ENCODE data around the gene ALKBH5.

ALKBH5 gene

DNA sequence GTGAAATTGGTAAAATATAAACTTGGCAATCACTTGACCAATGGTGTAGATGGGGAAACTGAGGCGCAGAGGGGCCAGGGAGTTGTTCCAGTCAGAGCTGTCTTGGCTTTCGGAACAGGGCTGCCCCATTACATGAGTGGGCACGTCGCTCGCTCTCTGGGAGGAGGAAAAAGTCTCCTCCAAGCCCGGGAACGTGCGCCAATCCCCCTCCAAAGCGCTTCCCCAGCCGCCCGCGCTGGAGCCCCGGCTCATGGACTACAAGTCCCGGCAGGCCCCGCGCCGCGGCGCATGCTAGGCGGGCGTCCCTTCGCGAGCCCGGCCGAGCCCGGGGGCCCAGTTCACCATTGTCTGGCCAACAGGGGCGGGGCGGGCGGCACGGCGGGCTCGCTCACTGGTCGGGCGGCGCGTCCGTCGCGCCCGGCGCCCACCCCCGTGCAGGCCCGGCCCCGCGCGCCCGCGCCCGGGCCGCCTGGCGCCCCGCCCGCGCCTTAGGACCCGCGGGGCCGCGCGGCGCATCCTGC, 41.6 kb downstream of the ALKBH5 start, which contains the start of gene LLGL1:
Gene LLGL1 (plus strand): TSS at position 515 of the 521 bp plus-strand sequence. CDS start 48 bp downstream, outside the sequence.
- H3K18ac ChIP-seq (ENCODE audit: low read depth in 1 of 2, low read length in 2 of 2), result peak within 1 kb of the TSS; percentile 72 to 83

DNA sequence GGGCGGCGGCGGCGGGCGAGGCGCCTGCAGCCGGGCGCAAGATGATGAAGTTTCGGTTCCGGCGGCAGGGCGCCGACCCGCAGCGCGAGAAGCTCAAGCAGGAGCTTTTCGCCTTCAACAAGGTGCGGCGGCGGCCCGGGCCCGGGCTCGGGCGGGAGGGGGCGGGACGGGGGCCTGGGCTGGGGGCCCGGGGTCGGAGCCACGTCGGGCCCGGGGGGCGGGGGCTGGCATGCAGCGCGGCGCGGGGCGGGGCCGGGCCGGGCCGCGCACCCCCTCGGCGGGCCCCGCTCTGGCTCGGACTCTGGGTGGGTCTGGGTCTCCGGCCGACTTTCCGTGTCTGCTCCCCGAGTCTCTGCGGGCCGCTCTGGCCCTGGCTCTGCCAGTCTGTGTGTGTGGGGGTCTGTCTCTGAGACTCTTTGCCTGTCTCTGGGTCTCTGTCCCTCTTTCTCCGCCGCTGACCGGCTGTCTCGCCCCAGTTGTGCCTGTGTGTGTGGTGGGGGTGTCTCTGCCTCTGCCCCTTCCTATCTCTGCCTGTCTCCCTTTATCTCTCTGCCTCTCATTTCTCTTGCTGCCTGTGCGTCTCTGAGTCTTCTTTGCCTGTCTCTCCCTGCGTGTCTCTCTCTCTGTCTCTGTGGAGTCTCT, 42.1 kb downstream of the ALKBH5 start:
- peak overlapping the region in 1 of 2 experiments; percentile 75 for H3K4ac ChIP-seq (ENCODE audit: low read depth in 1 of 2, low read length in 2 of 2)
- peak overlapping the region; percentile 73 for H2BK15ac ChIP-seq (ENCODE audit: low read depth, poor library complexity, severe bottlenecking)

More for the DNA sequence above, 41.6 kb downstream of the ALKBH5 start, which contains the start of gene LLGL1:
- peaks cover 34% of the 10 kb centered on the region for H3K4me1 ChIP-seq (ENCODE audit: control insufficient read depth, insufficient read depth, low read depth, low read length)
- peak within 1 kb of the TSS; percentile 73 for H2AFZ ChIP-seq (ENCODE audit: low read depth, low read length)
- no peak within 1 kb of the TSS for H2AK5ac ChIP-seq (ENCODE audit: low read length, severe bottlenecking)
- peak within 1 kb of the TSS; percentile 90 for H2BK120ac ChIP-seq (ENCODE audit: low read depth, low read length)
- peak within 1 kb of the TSS; percentile 28 to 75 for H2BK12ac ChIP-seq (ENCODE audit: low read length in 2 of 2)
- H3K79me1 ChIP-seq (replicated peaks; ENCODE audit: low read length, poor library complexity, severe bottlenecking), result peaks cover 31% of the 10 kb centered on the region
- H4K8ac ChIP-seq (ENCODE audit: low read length), result peak within 1 kb of the TSS; percentile 99
- H2BK5ac ChIP-seq (ENCODE audit: low read depth, low read length, poor library complexity, severe bottlenecking), result no peak within 1 kb of the TSS
- peak within 1 kb of the TSS; percentile 70 to 75 for H3K4ac ChIP-seq (ENCODE audit: low read depth in 1 of 2, low read length in 2 of 2)
- peak within 1 kb of the TSS; percentile 95 for H2BK15ac ChIP-seq (ENCODE audit: low read depth, poor library complexity, severe bottlenecking)
- peaks cover 0 to 5% of the 10 kb centered on the region in 2 experiments for H3K36me3 ChIP-seq (ENCODE audit: control insufficient read depth in 1 of 2, insufficient read depth in 2 of 2, low read depth in 1 of 2, low read length in 2 of 2)
- under 1% methylated on average over 53 of the region's 60 CpGs for WGBS
- peak within 1 kb of the TSS; percentile 95 for H3K9ac ChIP-seq (ENCODE audit: low read length)
- peak within 1 kb of the TSS in 1 of 2 experiments; percentile 2 for H3K14ac ChIP-seq (ENCODE audit: low read length in 2 of 2)
- no peaks in the 10 kb centered on the region for H3K9me3 ChIP-seq (ENCODE audit: control insufficient read depth, low read length)
- peak within 1 kb of the TSS; percentile 77 to 98 for H3K4me3 ChIP-seq (ENCODE audit: insufficient read depth in 1 of 2, low read depth in 1 of 2, low read length in 2 of 2)
- peak; percentile 93 for DNase-seq
- peak within 1 kb of the TSS; percentile 88 for H4K91ac ChIP-seq (ENCODE audit: low read length)
- H3K4me2 ChIP-seq (ENCODE audit: low read length, poor library complexity, severe bottlenecking), result peak within 1 kb of the TSS; percentile 90
- peak within 1 kb of the TSS; percentile 20 for H3K27ac ChIP-seq (ENCODE audit: low read length, poor library complexity, severe bottlenecking)
- no peaks in the 10 kb centered on the region for H3K27me3 ChIP-seq (ENCODE audit: control insufficient read depth in 1 of 2, insufficient read depth in 1 of 2, low read length in 2 of 2)
- peak within 1 kb of the TSS in 1 of 2 experiments; percentile 54 for H3K23ac ChIP-seq (ENCODE audit: low read length in 2 of 2)

DNA sequence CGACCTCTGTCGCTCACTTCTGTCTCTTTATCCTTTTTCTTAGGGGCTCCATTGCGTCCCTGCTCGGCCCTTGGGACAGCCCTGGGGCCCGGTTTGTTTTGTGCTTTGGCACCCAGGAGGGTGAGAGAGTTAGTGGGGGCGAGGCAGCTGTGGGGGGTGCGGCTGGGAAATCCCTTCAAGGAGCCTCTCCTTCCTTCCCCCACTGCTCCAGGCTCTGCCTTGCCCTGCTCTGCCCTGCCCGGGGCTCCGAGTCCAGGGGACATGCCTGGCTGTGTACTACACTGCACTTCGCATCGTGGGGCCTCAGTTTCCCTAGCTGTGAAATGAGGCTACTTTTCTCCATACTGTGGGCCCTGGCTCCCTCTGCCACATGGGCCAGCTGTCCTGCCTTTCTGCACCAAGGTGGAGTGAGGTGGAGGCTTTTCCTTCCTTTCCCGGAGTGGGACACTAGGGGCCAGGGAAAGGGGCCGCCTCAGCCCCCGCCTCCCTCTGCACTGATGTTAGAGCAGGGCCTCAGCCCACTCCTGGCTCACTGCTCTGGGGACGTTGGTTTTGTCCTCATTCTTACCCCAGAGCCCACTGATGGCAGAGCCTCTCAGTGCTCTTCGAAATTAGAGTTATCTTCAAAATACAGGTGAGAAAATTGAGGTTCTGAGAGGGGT, 42.8 kb downstream of the ALKBH5 start:
- Histone ChIP-seq H3K14ac (ENCODE audit: low read length in 2 of 2) (no peak overlapping the region), H3K79me1 (replicated peaks; ENCODE audit: low read length, poor library complexity, severe bottlenecking) (peaks cover 39% of the 10 kb centered on the region), H3K4me1 (ENCODE audit: control insufficient read depth, insufficient read depth, low read depth, low read length) (peaks cover 30% of the 10 kb centered on the region), H2AFZ (ENCODE audit: low read depth, low read length) (no peak overlapping the region), H3K4me2 (ENCODE audit: low read length, poor library complexity, severe bottlenecking) (peak overlapping the region; percentile 90), H4K91ac (ENCODE audit: low read length) (no peak overlapping the region), H3K27ac (ENCODE audit: low read length, poor library complexity, severe bottlenecking) (no peak overlapping the region), H3K18ac (ENCODE audit: low read depth in 1 of 2, low read length in 2 of 2) (peak overlapping the region in 1 of 2 experiments; percentile 82), H2BK120ac (ENCODE audit: low read depth, low read length) (no peak overlapping the region), H4K8ac (ENCODE audit: low read length) (no peak overlapping the region), H2BK12ac (ENCODE audit: low read length in 2 of 2) (peak overlapping the region in 1 of 2 experiments; percentile 15), H3K27me3 (ENCODE audit: control insufficient read depth in 1 of 2, insufficient read depth in 1 of 2, low read length in 2 of 2) (no peaks in the 10 kb centered on the region), H3K9ac (ENCODE audit: low read length) (peak overlapping the region; percentile 95), H3K23ac (ENCODE audit: low read length in 2 of 2) (no peak overlapping the region), H3K9me3 (ENCODE audit: control insufficient read depth, low read length) (no peaks in the 10 kb centered on the region), H2BK5ac (ENCODE audit: low read depth, low read length, poor library complexity, severe bottlenecking) (no peak overlapping the region), H2AK5ac (ENCODE audit: low read length, severe bottlenecking) (no peak overlapping the region), H3K4ac (ENCODE audit: low read depth in 1 of 2, low read length in 2 of 2) (peak overlapping the region in 1 of 2 experiments; percentile 75), H3K4me3 (ENCODE audit: insufficient read depth in 1 of 2, low read depth in 1 of 2, low read length in 2 of 2) (peak overlapping the region; percentile 77 to 98), H3K36me3 (ENCODE audit: control insufficient read depth in 1 of 2, insufficient read depth in 2 of 2, low read depth in 1 of 2, low read length in 2 of 2) (peaks cover 0 to 11% of the 10 kb centered on the region in 2 experiments), H2BK15ac (ENCODE audit: low read depth, poor library complexity, severe bottlenecking) (peak overlapping the region; percentile 50)
- no peak for DNase-seq
- 39% methylated on average over 8 of the region's 16 CpGs for WGBS

More for the DNA sequence above, 42.1 kb downstream of the ALKBH5 start:
- H2AFZ ChIP-seq (ENCODE audit: low read depth, low read length), result peak overlapping the region; percentile 10
- no peak overlapping the region for H4K8ac ChIP-seq (ENCODE audit: low read length)
- H3K14ac ChIP-seq (ENCODE audit: low read length in 2 of 2), result peak overlapping the region in 1 of 2 experiments; percentile 2
- H3K23ac ChIP-seq (ENCODE audit: low read length in 2 of 2), result peak overlapping the region in 1 of 2 experiments; percentile 54
- H2BK5ac ChIP-seq (ENCODE audit: low read depth, low read length, poor library complexity, severe bottlenecking), result no peak overlapping the region
- H3K4me3 ChIP-seq (ENCODE audit: insufficient read depth in 1 of 2, low read depth in 1 of 2, low read length in 2 of 2), result peak overlapping the region; percentile 77 to 98
- no peak overlapping the region for H2AK5ac ChIP-seq (ENCODE audit: low read length, severe bottlenecking)
- H3K9ac ChIP-seq (ENCODE audit: low read length), result peak overlapping the region; percentile 95
- H4K91ac ChIP-seq (ENCODE audit: low read length), result no peak overlapping the region
- H3K4me1 ChIP-seq (ENCODE audit: control insufficient read depth, insufficient read depth, low read depth, low read length), result peaks cover 33% of the 10 kb centered on the region
- peak overlapping the region; percentile 90 for H2BK120ac ChIP-seq (ENCODE audit: low read depth, low read length)
- peak; percentile 35 for DNase-seq
- H3K36me3 ChIP-seq (ENCODE audit: control insufficient read depth in 1 of 2, insufficient read depth in 2 of 2, low read depth in 1 of 2, low read length in 2 of 2), result peaks cover 0 to 8% of the 10 kb centered on the region in 2 experiments
- H3K4me2 ChIP-seq (ENCODE audit: low read length, poor library complexity, severe bottlenecking), result peak overlapping the region; percentile 90
- H3K27me3 ChIP-seq (ENCODE audit: control insufficient read depth in 1 of 2, insufficient read depth in 1 of 2, low read length in 2 of 2), result no peaks in the 10 kb centered on the region
- H3K18ac ChIP-seq (ENCODE audit: low read depth in 1 of 2, low read length in 2 of 2), result peak overlapping the region; percentile 6 to 82
- no peak overlapping the region for H3K27ac ChIP-seq (ENCODE audit: low read length, poor library complexity, severe bottlenecking)
- WGBS, result 0% methylated on average over 25 of the region's 57 CpGs
- H3K9me3 ChIP-seq (ENCODE audit: control insufficient read depth, low read length), result no peaks in the 10 kb centered on the region
- H2BK12ac ChIP-seq (ENCODE audit: low read length in 2 of 2), result no peak overlapping the region
- H3K79me1 ChIP-seq (replicated peaks; ENCODE audit: low read length, poor library complexity, severe bottlenecking), result peaks cover 33% of the 10 kb centered on the region

DNA sequence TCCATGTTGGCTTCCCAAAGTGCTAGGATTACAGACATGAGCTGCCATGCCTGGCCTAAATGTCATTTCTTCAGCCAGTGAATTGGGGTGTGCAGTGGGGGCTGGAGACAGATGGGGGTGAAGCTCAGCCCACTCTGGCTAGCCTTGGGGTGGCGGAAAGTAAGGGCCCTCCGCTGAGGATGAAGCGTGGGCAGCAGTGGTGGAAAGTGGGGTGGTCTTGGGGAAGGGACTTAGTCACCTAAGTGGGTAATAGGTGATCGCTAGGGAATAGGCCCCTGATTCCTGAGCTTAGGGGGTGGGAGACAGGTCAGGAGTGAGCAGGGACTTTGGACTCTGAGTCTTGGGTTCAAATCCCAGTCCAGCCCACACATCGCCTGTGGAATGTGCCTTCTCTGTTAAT, 44.0 kb downstream of the ALKBH5 start:
- Histone ChIP-seq H2AK5ac (ENCODE audit: low read length, severe bottlenecking) (no peak overlapping the region), H3K23ac (ENCODE audit: low read length in 2 of 2) (no peak overlapping the region), H3K14ac (ENCODE audit: low read length in 2 of 2) (no peak overlapping the region), H3K27me3 (ENCODE audit: control insufficient read depth in 1 of 2, insufficient read depth in 1 of 2, low read length in 2 of 2) (no peaks in the 10 kb centered on the region), H3K4me3 (ENCODE audit: insufficient read depth in 1 of 2, low read depth in 1 of 2, low read length in 2 of 2) (no peak overlapping the region), H2BK5ac (ENCODE audit: low read depth, low read length, poor library complexity, severe bottlenecking) (no peak overlapping the region), H2AFZ (ENCODE audit: low read depth, low read length) (no peak overlapping the region), H3K9ac (ENCODE audit: low read length) (no peak overlapping the region), H3K79me1 (replicated peaks; ENCODE audit: low read length, poor library complexity, severe bottlenecking) (peaks cover 42% of the 10 kb centered on the region), H3K4ac (ENCODE audit: low read depth in 1 of 2, low read length in 2 of 2) (no peak overlapping the region), H3K4me1 (ENCODE audit: control insufficient read depth, insufficient read depth, low read depth, low read length) (peaks cover 30% of the 10 kb centered on the region), H3K27ac (ENCODE audit: low read length, poor library complexity, severe bottlenecking) (no peak overlapping the region), H3K4me2 (ENCODE audit: low read length, poor library complexity, severe bottlenecking) (no peak overlapping the region), H4K91ac (ENCODE audit: low read length) (no peak overlapping the region), H2BK120ac (ENCODE audit: low read depth, low read length) (no peak overlapping the region), H3K36me3 (ENCODE audit: control insufficient read depth in 1 of 2, insufficient read depth in 2 of 2, low read depth in 1 of 2, low read length in 2 of 2) (peaks cover 6 to 20% of the 10 kb centered on the region in 2 experiments), H3K18ac (ENCODE audit: low read depth in 1 of 2, low read length in 2 of 2) (no peak overlapping the region), H3K9me3 (ENCODE audit: control insufficient read depth, low read length) (no peaks in the 10 kb centered on the region), H4K8ac (ENCODE audit: low read length) (no peak overlapping the region), H2BK12ac (ENCODE audit: low read length in 2 of 2) (no peak overlapping the region), H2BK15ac (ENCODE audit: low read depth, poor library complexity, severe bottlenecking) (no peak overlapping the region)
- WGBS, result over 99% methylated on average over 5 of the region's 5 CpGs
- no peak for DNase-seq
